ENCODE results near the gene LGALS9. TPM values are rescaled to one million over a fixed set of nuclear protein-coding genes. Genes with fewer than 3 reads are reported as not detected.
A peak's percentile ranks its signal among the peaks of the same experiment; 100 is the strongest.
"Not testable (repeated sequence)": the region's sequence is repeated elsewhere in the genome, so short reads cannot be mapped to it uniquely, and the experiment has no call there.

Gene LGALS9
- total and polyA plus RNA-seq, 8 donors = 5.2 to 77.3 (median 18.7) TPM

DNA sequence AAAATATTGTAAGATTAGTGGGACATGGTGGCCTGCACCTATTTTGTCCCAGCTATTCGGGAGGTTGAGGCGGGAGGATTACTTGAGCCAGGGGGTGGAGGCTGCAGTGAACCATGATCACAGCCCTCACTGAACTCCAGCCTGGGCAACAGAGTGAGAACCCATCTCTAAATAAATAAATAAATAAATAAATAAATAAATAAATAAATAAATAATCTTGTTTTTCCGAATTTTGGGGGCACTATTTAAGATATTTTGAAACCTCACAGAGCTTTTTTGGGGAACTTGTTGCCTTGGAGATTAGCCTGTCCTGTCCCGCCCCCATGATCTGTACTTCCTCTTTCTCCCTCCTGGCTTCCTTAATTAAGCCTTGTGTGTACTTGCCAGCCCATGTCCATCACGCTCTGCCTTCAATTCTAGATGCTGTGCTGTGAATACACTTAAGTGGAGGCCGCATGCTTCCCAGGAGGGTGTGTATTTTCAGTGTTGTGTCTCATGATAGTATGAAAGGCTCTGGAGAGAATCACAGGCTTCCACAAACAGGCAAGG, 4.4 kb downstream of the LGALS9 start:
- no peaks in the 10 kb centered on the region for H3K9me3 ChIP-seq
- TF ChIP-seq, protein P1, sequence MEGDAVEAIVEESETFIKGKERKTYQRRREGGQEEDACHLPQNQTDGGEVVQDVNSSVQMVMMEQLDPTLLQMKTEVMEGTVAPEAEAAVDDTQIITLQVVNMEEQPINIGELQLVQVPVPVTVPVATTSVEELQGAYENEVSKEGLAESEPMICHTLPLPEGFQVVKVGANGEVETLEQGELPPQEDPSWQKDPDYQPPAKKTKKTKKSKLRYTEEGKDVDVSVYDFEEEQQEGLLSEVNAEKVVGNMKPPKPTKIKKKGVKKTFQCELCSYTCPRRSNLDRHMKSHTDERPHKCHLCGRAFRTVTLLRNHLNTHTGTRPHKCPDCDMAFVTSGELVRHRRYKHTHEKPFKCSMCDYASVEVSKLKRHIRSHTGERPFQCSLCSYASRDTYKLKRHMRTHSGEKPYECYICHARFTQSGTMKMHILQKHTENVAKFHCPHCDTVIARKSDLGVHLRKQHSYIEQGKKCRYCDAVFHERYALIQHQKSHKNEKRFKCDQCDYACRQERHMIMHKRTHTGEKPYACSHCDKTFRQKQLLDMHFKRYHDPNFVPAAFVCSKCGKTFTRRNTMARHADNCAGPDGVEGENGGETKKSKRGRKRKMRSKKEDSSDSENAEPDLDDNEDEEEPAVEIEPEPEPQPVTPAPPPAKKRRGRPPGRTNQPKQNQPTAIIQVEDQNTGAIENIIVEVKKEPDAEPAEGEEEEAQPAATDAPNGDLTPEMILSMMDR (IDR thresholded peaks at IDR 0.05) = no peak
- no peak overlapping the region for H3K4me3 ChIP-seq
- no peaks in the 10 kb centered on the region for H3K27me3 ChIP-seq
- intact Hi-C loops (cut with DNase I) = no loop called here
- DNase-seq (peak in 1 of 6 donors; percentile 38), FAIRE-seq (no peak), ATAC-seq (no peak)
- no peak overlapping the region for H3K27ac ChIP-seq
- no peaks in the 10 kb centered on the region for H3K36me3 ChIP-seq
- H3K4me1 ChIP-seq = peaks cover 7 to 12% (median 12%) of the 10 kb centered on the region in 3 donors
- 85 to 87% methylated on average over 6 of the region's 6 CpGs for WGBS, 2 donors

DNA sequence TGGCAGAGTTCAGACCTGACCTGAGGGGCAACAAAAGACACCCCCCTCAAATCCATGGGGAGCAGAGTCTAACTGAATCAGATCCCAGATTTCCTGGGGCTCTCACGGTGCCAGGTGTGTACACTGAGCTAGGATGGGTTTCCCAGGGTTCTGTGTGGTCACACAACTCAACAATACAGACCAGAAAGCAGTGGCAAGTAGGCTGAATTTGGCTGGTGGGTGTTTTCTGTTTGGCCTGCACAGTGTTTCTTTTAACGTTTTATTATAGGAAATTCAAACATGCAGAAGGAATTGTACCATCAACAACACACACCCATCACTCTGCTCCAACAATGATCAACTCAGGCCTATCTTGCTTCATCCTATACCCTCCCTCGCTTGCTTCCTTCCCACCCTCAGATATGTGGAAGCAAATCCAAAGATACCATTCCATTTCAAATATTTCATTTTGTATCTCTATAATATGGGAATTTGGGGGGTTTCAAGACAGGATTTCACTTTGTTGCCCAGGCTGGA, 5.1 kb downstream of the LGALS9 start:
- H3K4me3 ChIP-seq; intact Hi-C loops (cut with DNase I); H3K36me3 ChIP-seq; H3K27me3 ChIP-seq; FAIRE-seq; H3K27ac ChIP-seq; DNase-seq; H3K9me3 ChIP-seq; ATAC-seq: not testable (repeated sequence)
- H3K4me1 ChIP-seq = peaks cover 7 to 12% (median 12%) of the 10 kb centered on the region in 3 donors
- 75 to 81% methylated on average over 3 of the region's 3 CpGs for WGBS, 2 donors

DNA sequence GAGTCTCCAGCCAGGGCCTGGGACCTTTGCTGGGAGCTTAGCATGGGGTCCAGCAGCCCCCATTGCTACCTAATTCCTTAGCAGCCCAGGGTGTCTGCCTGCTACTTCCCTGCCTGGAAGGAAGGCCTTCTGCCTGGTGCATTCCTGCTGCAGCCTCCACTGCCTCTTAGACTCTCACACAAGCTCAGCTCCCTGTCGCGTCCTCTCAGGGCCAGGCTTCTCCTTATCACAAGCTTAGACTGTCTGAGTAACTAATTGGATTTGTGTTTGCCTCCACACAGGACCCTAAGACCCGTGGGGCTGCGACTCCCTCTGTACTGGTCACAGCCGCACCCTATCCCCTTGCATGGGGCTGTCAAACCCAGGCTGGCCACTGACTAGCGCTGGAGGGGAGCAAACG, 6.8 kb downstream of the LGALS9 start:
- WGBS, 2 donors = 88 to 90% methylated on average over 7 of the region's 7 CpGs
- DNase-seq; ATAC-seq; H3K4me3 ChIP-seq; H3K9me3 ChIP-seq; H3K27me3 ChIP-seq; intact Hi-C loops (cut with DNase I); H3K27ac ChIP-seq; FAIRE-seq; H3K36me3 ChIP-seq: not testable (repeated sequence)
- H3K4me1 ChIP-seq = peaks cover under 1 to 11% (median 7%) of the 10 kb centered on the region in 3 donors

DNA sequence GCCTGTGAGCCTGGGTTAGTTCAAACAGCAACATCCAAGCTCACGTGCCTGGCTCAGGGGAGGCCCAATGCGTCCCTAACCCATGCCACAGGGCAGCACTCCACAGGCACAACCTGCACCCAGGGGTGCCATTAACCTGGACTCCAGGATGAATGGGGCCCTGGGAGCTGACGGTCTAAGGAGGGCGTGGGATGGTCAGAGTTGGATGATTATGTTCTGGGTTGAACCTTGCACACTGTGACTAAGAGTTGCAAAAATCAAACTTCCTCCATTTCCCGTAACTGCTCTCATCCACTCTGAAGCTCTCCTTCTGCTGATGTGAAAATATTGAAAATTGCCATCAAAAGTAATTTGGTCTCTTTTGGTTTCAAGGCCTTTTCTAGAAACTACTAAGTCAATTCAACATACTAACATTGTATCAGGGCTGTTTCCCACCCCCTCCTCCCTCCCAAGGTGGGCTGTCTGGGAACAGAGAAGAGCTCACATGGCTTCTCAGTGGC, 7.5 kb downstream of the LGALS9 start:
- H3K4me3 ChIP-seq; H3K4me1 ChIP-seq; intact Hi-C loops (cut with DNase I); H3K36me3 ChIP-seq; DNase-seq; FAIRE-seq; H3K9me3 ChIP-seq; H3K27me3 ChIP-seq; H3K27ac ChIP-seq; ATAC-seq: not testable (repeated sequence)
- WGBS, 2 donors = 93 to 100% methylated on average over 1 to 2 of the region's 5 CpGs

DNA sequence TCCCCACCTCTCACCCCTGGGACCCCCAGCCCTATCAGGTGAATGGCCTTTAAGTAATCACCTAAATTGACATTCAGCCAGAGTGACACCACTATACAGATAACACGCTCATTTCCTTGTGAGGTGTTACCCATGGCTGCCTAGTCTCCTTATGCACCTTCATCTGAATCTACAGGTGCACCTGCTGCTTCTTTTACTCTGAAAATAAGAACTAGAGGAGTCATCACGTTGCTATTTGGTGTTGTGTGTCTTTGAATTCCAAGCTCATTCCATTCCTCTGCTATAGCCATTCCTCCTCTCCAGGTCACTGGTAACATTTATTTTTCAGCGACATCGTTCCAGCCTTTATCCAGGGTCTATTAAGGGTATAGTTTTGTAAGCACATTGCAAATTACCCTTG, 9.8 kb downstream of the LGALS9 start:
- DNase-seq (no peak), ATAC-seq (no peak), FAIRE-seq (no peak)
- H3K36me3 ChIP-seq = no peaks in the 10 kb centered on the region
- H3K4me3 ChIP-seq = no peak overlapping the region
- H3K27me3 ChIP-seq = no peaks in the 10 kb centered on the region
- H3K27ac ChIP-seq = no peak overlapping the region
- intact Hi-C loops (cut with DNase I) = loop anchor here in 1 of 3 donors (10.0 kb wide), 1 partner anchor 286 kb away; no protein-coding TSS in a partner anchor
- H3K9me3 ChIP-seq = no peaks in the 10 kb centered on the region
- no peaks in the 10 kb centered on the region for H3K4me1 ChIP-seq
- TF ChIP-seq, protein P1 (IDR thresholded peaks at IDR 0.05) = no peak
- 72% methylated on average over 4 of the region's 4 CpGs for WGBS, 2 donors

DNA sequence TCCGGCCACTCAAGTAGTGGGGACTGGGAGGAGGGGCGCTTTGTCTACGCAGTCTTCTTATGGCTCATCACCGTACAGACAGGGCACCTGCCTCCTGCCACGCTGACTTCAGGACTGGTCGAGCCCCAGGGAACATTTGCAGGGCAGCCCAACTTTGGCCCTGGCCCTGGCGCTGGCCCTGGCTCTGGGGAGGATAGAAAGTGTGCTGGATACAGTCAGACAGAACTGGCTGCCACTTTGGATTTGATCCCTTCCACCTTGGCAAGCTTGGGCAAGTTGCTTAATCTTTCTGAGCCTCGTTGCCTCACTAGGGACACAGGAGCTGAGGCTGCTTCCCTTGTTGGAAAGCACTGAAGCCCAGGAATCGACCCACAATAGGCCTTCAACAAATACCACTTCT, 13.6 kb downstream of the LGALS9 start:
- H3K36me3 ChIP-seq = peaks cover 0 to 7% (median 0%) of the 10 kb centered on the region in 3 donors
- WGBS, 2 donors = 83 to 90% methylated on average over 9 of the region's 9 CpGs
- no peaks in the 10 kb centered on the region for H3K4me1 ChIP-seq
- no peaks in the 10 kb centered on the region for H3K27me3 ChIP-seq
- no peak overlapping the region for H3K27ac ChIP-seq
- ATAC-seq (peak in 2 of 4 donors; percentile 7 to 15), FAIRE-seq (no peak), DNase-seq (no peak)
- H3K4me3 ChIP-seq = no peak overlapping the region
- H3K9me3 ChIP-seq = no peaks in the 10 kb centered on the region
- intact Hi-C loops (cut with DNase I) = loop anchor here in 1 of 3 donors (10.0 kb wide), 1 partner anchor 290 kb away; no protein-coding TSS in a partner anchor
- TF ChIP-seq, protein P1 (IDR thresholded peaks at IDR 0.05) = no peak

DNA sequence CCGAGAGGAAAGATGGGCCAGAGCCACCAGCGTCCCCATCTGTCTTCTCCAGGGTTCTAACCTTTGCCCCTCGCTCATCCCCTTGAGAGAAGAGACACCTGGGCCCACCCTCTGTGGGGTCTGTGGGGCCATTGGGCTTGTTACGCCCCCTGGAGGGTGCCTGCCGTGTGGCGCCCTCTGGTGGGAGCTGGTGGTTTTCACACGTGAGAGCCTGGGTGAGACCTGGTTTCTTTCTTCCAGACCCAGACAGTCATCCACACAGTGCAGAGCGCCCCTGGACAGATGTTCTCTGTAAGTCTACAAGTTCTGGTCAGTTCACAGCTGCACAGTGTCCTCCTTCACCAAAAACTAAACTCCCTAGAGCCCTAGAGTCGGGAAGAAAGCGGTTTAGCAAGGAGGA, 14.6 kb downstream of the LGALS9 start:
- H3K27ac ChIP-seq, FAIRE-seq, H3K27me3 ChIP-seq, DNase-seq, H3K4me3 ChIP-seq, H3K4me1 ChIP-seq, H3K9me3 ChIP-seq, H3K36me3 ChIP-seq: not testable (repeated sequence)
- intact Hi-C loops (cut with DNase I) = loop anchor here in 1 of 3 donors (10.0 kb wide), 1 partner anchor 291 kb away; no protein-coding TSS in a partner anchor
- peak in 3 of 4 donors; percentile 32 to 68 (median 42) for ATAC-seq
- 84 to 89% methylated on average over 3 of the region's 10 CpGs for WGBS, 2 donors

All from pancreas (tissue), 10 donors.